ELF-1 (cell line): ENCODE data around the gene BCAS3.
"Not testable (repeated sequence)": the region's sequence is repeated elsewhere in the genome, so short reads cannot be mapped to it uniquely, and the experiment has no call there.

Source experiments
- DNase-seq: peaks from one replicate; pipeline ENCODE4 v3.0.0-alpha.2; 2016; ENCODE audit warnings: low read depth, low spot score

Gene BCAS3

GRCh38 chr17:60790205-60790604 is 112.6 kb downstream of the BCAS3 start:
- no peak for DNase-seq

DNA sequence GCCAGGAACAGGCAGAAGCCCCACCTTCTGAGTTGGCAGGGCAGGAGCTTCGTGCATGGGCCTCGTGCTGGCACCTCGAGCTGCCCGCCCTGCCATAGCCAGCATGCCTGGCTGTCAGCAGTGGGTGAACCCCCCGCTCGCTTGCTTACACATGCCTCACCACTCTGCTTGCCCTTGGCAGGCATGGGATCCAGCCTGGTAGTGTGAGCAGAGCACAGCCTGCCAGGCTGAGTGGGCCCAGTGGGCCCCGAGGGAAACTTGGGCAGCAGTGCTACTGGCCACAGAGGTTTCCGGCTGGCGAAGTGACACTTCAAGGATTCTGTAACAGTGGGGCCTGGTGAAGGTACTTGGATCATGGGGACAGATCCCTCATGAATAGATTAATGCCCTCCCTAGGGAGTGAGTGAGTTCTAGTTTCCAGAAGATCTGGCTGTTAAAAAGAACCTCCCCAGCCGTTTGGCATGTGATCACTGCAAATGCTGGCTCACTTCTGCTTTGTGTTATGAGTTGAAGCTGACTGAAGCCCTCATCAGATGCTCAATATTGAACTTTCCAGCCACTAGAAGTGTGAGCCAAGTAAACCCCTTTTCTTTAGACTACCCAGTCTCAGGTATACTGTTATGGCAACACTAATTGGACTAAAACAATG is 114.7 kb downstream of the BCAS3 start:
- no peak for DNase-seq

DNA sequence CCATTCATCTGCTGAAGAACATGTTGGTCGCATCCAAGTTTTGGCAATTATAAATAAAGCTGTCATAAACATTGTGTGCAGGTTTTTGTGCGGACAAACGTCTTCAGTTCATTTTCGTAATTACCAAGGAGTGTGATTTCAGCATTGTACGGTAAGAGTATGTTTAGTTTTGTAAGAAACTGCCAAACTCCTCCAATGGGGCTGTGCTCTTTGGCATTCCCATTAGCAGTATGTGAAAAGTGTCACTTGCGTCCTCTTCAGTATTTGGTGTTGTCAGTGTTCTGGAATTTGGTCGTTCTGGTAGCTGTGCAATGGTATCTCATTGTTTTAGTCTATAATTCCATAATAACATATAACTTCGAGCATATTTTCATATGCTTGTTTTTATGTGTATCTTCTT is 120.9 kb downstream of the BCAS3 start:
- no peak for DNase-seq

DNA sequence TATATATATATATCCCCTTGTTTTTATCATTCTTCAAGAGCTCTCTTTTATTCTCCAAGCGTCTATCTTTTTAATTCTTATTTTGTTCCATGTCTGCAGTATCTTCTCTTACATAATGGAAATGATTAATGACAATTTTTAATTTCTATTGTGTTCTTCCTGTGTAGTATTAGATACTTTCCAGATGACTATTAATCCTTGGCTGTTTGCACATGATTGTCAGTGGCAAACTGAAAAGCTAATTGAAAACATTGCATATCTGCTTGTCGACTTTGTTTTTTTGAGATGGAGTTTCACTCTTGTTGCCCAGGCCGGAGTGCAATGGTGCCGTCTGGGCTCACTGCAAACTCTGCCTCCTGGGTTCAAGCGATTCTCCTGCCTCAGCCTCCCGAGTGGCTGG is 124.7 kb downstream of the BCAS3 start:
- DNase-seq = no peak

DNA sequence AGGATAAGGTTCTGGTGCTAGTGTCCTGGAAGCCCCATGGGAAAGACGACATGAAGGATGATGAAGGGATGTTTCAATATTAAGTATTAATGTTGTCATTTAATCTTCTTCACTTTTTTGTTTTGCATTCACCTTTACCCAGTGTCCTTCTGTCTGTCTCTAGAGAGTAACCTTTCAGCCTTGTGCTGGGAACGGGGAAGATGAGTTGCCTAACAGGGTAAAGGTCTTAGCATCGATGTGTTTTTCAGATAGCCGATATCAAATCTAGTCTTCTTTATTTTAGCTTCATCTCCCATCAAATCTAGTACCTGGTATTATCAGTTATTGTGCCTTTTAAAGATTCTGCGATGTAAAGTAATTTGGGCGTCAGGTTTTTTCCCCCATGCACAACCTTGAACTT is 125.4 kb downstream of the BCAS3 start:
- no peak for DNase-seq

- no peak for DNase-seq
Measured at GRCh38 chr17:60804831-60805230, 127.2 kb downstream of the BCAS3 start.

DNA sequence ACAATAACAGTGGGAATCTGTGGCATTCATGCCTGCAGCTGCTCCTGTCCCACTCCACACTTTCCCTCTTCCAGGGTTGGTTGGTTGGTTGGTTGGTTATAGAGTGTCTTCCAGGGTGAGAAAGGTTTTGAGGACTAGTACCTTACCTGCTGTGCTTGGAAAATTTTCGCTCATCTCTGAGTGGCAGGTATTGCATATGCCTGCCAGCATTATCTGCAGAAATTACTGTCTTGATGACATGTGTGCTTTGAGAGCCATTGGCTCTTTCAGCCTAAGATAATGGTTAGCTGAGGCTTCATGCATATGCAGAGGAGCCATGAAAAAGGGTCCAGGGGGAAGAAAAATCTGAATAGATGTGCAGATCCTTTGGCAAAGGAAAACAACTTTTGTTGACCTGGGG is 131.8 kb downstream of the BCAS3 start:
- no peak for DNase-seq

- not testable (repeated sequence) for DNase-seq
Measured at GRCh38 chr17:60814941-60815340, 137.3 kb downstream of the BCAS3 start.

DNA sequence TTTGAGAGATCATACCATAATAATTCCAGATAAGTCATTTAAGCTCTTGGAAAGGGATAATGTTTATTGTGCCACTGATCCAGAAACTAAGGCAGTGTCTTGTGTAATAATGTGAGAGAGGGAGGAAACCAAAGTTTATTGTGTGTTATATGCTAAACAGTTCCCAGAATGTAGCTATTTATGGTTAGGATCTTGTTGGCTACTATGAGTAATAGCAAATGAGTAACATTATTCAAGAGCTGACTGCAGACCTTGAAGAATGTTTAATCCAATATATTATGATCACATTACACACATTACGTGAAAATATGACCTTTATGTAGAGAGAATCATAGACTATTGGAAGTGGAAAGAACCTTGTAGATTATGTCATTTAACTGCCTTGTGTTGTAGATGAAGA is 139.5 kb downstream of the BCAS3 start:
- no peak for DNase-seq

- no peak for DNase-seq
Measured at GRCh38 chr17:60819447-60820130, 141.9 kb downstream of the BCAS3 start.

- no peak for DNase-seq
Measured at GRCh38 chr17:60823515-60823914, 145.9 kb downstream of the BCAS3 start.

DNA sequence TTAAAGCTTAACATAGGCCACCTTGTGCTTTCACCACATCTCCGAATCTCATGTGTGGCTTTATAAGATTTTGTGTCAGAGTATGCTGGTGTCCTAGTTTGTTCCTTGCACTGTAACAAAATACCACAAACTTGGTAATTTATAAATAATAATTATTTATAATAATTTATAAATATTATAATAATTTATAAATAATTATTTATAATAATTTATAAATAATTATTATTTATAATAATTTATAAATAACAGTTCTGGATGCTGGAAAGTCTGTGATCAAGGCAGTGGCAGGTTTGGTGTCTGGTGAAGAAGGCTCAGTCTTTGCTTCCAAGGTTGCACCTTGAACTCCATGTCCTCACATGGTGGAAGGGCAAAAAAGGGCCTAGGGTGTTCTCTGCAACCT is 147.7 kb downstream of the BCAS3 start:
- no peak for DNase-seq

DNA sequence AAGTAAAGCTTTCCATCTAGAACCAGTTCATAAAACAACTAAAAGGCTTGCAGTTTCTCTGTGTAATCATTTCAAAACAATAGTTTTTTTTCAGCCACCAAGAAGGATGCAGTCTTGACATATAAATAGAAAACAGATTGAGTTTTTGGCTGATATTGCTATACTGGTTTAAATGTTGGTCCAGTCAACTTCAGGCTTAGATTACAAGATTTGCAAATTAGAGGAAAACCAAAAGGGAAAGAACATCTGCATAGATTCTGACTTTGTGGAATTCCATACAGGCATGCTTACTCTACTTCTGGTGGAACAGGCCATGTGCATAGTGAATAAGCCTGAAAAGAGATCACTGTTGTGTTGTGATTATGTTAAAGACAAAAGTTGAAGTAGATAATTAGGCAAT is 150.3 kb downstream of the BCAS3 start:
- no peak for DNase-seq

DNA sequence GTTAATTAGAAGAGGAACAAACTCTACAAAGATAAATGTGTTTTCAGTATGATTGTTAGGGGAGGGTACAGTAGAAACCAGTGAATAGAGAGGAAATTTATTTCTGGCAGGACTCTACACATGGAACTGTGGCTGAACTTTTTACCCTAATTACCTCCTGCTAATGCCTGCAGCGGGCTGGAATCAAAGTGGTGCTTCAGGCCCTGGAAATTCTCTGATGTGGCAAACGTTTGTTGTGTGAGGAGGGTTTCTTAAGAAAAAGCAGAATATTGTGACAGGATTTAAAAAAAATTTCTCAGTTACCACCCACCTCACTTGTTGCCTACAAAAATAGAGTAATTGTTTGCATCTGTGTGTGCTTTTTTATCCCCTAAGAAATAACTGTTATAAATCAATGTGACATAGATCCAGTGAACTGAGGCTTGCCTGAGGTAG is 154.5 kb downstream of the BCAS3 start:
- peak; percentile 7 for DNase-seq

DNA sequence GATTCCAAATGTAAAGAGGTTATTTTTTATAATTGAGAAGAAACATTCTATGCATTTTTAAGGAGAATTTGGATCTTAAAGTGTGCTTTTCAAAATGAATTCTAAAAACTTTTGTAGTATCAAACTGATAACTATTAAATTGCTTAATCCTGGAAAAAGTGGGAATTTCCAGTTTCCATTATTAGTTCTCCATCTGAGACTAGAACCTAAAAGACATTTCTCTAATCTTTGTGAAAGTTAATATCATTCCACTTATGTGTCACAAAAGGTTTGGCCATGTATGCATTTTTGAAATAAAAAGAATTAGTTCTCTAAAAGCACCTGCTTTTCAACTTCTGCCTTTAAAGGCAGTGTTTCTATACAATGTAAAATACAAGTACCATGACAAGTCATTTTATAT is 155.0 kb downstream of the BCAS3 start:
- DNase-seq = no peak

GRCh38 chr17:60840456-60840855 is 162.8 kb downstream of the BCAS3 start:
- DNase-seq = no peak

- DNase-seq = no peak
Measured at GRCh38 chr17:60845012-60845411, 167.4 kb downstream of the BCAS3 start.

DNA sequence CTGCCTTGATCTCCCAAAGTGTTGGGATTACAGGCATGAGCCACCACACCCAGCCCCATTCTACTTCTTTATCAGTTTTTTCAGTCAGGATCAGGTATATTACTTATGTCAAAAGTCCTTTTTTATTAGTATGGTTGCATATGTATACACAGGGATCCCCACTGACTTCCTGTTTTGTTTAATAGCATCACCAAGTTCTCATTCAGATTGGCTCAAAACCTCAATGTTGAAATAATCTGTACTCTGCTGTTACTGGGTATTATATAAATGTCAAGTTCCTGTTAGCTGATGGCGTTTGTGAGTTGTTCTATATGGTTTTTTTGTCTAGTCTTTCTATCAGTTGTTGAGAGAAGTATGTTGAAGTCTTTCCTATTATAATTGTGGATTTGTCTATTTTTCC is 168.5 kb downstream of the BCAS3 start:
- no peak for DNase-seq

GRCh38 chr17:60851181-60851580 is 173.5 kb downstream of the BCAS3 start:
- no peak for DNase-seq

GRCh38 chr17:60857556-60858080 is 180.0 kb downstream of the BCAS3 start:
- no peak for DNase-seq

GRCh38 chr17:60862482-60862881 is 184.8 kb downstream of the BCAS3 start:
- DNase-seq = no peak

- no peak for DNase-seq
Measured at GRCh38 chr17:60863892-60864707, 186.4 kb downstream of the BCAS3 start.

- no peak for DNase-seq
Measured at GRCh38 chr17:60864708-60865005, 187.0 kb downstream of the BCAS3 start.
